Type B pancreatic cell (in vitro differentiated cells): ENCODE results near the gene FN3KRP. TPM values are rescaled to one million over a fixed set of nuclear protein-coding genes. Genes with fewer than 3 reads are reported as not detected.
"Not testable (repeated sequence)": the region's sequence is repeated elsewhere in the genome, so short reads cannot be mapped to it uniquely, and the experiment has no call there.

Experiments
- DNase-seq: peaks from one replicate; pipeline ENCODE4 v3.0.0; 2021; ENCODE audit warnings: mixed read lengths; ENCODE audit not compliant: unreplicated experiment; ENCODE audit errors: extremely low spot score
- H3K27ac Mint-ChIP-seq: 2 replicates; pipeline ENCODE4 v1.8.0; 2021; ENCODE audit warnings: mild to moderate bottlenecking, mixed read lengths
- H3K27me3 Mint-ChIP-seq: 2 replicates; pipeline ENCODE4 v1.8.0; 2021; ENCODE audit warnings: mixed read lengths
- H3K36me3 Mint-ChIP-seq: 2 replicates; pipeline ENCODE4 v1.8.0; 2021; ENCODE audit warnings: mixed read lengths
- H3K4me1 Mint-ChIP-seq: one replicate; pipeline ENCODE4 v1.8.0; 2021; ENCODE audit warnings: mixed read lengths; ENCODE audit not compliant: unreplicated experiment
- H3K4me3 Mint-ChIP-seq: 2 replicates; pipeline ENCODE4 v1.8.0; 2021; ENCODE audit warnings: mild to moderate bottlenecking, mixed read lengths
- H3K9me3 Mint-ChIP-seq: 2 replicates; pipeline ENCODE4 v1.8.0; 2021; ENCODE audit warnings: mixed read lengths
- microRNA-seq: library from miRNA; unstranded; fragments of <30 nt; microRNA quantifications from one replicate; pipeline ENCODE4, GENCODE V29; 2020
- total RNA-seq: library from RNA; stranded (reverse); gene quantifications from 2 replicates; pipeline ENCODE4 v1.2.1, GENCODE V29; 2021; ENCODE audit warnings: low replicate concordance
- TF ChIP-seq, protein P1 (sequence below): fragments of 200-600 bp; sonication (generic); conservative IDR thresholded peaks from 2 replicates; pipeline ENCODE4 v1.5.0; 2021; ENCODE audit warnings: antibody characterized with exemption, mild to moderate bottlenecking

Gene FN3KRP
- total RNA-seq, 1 donor from 2014 or later: 36.5 TPM

GRCh38 chr17:82772026-82772425 is 55.5 kb downstream of the FN3KRP start:
- no peak overlapping the region for H3K4me3 Mint-ChIP-seq
- peaks cover 3% of the 10 kb centered on the region for H3K4me1 Mint-ChIP-seq
- H3K9me3 Mint-ChIP-seq: no peaks in the 10 kb centered on the region
- H3K27ac Mint-ChIP-seq: no peak overlapping the region
- TF ChIP-seq, protein P1, sequence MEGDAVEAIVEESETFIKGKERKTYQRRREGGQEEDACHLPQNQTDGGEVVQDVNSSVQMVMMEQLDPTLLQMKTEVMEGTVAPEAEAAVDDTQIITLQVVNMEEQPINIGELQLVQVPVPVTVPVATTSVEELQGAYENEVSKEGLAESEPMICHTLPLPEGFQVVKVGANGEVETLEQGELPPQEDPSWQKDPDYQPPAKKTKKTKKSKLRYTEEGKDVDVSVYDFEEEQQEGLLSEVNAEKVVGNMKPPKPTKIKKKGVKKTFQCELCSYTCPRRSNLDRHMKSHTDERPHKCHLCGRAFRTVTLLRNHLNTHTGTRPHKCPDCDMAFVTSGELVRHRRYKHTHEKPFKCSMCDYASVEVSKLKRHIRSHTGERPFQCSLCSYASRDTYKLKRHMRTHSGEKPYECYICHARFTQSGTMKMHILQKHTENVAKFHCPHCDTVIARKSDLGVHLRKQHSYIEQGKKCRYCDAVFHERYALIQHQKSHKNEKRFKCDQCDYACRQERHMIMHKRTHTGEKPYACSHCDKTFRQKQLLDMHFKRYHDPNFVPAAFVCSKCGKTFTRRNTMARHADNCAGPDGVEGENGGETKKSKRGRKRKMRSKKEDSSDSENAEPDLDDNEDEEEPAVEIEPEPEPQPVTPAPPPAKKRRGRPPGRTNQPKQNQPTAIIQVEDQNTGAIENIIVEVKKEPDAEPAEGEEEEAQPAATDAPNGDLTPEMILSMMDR: no peak
- no peak for DNase-seq
- H3K36me3 Mint-ChIP-seq: peaks cover 34% of the 10 kb centered on the region
- H3K27me3 Mint-ChIP-seq: no peaks in the 10 kb centered on the region

DNA sequence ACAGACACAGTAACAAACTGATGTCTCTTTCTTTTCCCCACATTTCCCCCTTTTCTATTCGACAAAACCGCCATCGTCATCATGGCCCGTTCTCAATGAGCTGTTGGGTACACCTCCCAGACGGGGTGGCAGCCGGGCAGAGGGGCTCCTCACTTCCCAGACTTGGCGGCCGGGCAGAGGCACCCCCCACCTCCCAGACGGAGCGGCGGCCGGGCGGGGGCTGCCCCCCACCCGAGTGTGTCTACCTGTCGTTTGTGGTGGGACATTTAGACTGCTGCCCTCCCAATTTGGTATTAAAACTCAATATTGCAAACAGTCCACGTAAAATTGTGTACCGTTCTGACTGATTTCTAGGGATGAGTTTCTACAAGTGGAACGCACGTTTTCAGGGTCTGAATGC is 58.0 kb downstream of the FN3KRP start:
- DNase-seq, H3K9me3 Mint-ChIP-seq, H3K4me3 Mint-ChIP-seq, H3K27me3 Mint-ChIP-seq, H3K4me1 Mint-ChIP-seq, H3K27ac Mint-ChIP-seq: not testable (repeated sequence)
- peaks cover 23% of the 10 kb centered on the region for H3K36me3 Mint-ChIP-seq

- TF ChIP-seq, protein P1: peak; percentile 88
- no peak overlapping the region for H3K27ac Mint-ChIP-seq
- H3K27me3 Mint-ChIP-seq: no peaks in the 10 kb centered on the region
- no peak for DNase-seq
- H3K9me3 Mint-ChIP-seq: no peaks in the 10 kb centered on the region
- H3K4me3 Mint-ChIP-seq: no peak overlapping the region
- peaks cover 20% of the 10 kb centered on the region for H3K36me3 Mint-ChIP-seq
- peaks cover 3% of the 10 kb centered on the region for H3K4me1 Mint-ChIP-seq
Measured at GRCh38 chr17:82775001-82775823, 58.7 kb downstream of the FN3KRP start.

DNA sequence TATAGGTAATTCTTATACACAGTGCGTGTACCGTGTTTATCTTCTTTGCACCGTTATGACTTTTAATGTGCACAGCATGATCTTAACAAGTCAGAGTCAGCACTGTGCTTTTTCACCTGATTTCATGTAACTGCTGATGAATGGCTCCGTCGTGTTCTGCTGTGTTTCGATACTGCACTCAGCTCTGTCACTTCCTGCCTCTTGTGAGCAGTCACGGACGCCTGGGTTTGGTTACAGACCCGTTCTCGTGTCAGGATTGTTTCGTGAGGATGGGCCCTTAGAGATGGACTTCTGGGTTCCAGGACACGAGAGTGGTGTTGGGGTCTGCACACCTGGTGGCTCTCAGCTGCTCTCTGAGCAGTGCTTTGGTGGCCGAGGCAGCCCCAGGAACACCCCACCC is 59.9 kb downstream of the FN3KRP start:
- Mint-ChIP-seq H3K4me3 (no peak overlapping the region), H3K4me1 (peaks cover 3% of the 10 kb centered on the region), H3K36me3 (peaks cover 19% of the 10 kb centered on the region), H3K27ac (no peak overlapping the region), H3K9me3 (no peaks in the 10 kb centered on the region), H3K27me3 (no peaks in the 10 kb centered on the region)
- TF ChIP-seq, protein P1: no peak
- DNase-seq: no peak

Small RNAs within 50 kb of the gene (microRNA-seq; reads per million reads assigned to microRNA genes)
- 3.3 reads per million, percentile 8 among the genes with 10 or more reads in this experiment for gene MIR4525

Other genes starting within 250 kb of the FN3KRP start
- 59.5 and 75.5 TPM in 2 replicates for gene FOXK2, start 197.0 kb upstream of the FN3KRP start, total RNA-seq
- 74.0 and 100 TPM in 2 replicates for gene WDR45B, start 68.3 kb upstream of the FN3KRP start, total RNA-seq
- gene RAB40B, start 18.0 kb upstream of the FN3KRP start, total RNA-seq: 16.7 and 18.9 TPM in 2 replicates
- gene FN3K, start 18.9 kb downstream of the FN3KRP start, total RNA-seq: 30.3 and 31.3 TPM in 2 replicates
- 65.4 and 104 TPM in 2 replicates for gene TBCD, start 35.4 kb downstream of the FN3KRP start, total RNA-seq
- gene ZNF750, start 123.3 kb downstream of the FN3KRP start, total RNA-seq: 10.3 and 34.7 TPM in 2 replicates